ENCODE results near the gene NXT1.

Gene NXT1

GRCh38 chr20:23311947-23312506 lies 38.6 kb upstream of the NXT1 start:
- Histone ChIP-seq H3K36me3 (no peaks in the 10 kb centered on the region), H3K27me3 (ENCODE audit: insufficient read depth, low read depth, severe bottlenecking) (peaks cover 79% of the 10 kb centered on the region), H3K9me3 (ENCODE audit: severe bottlenecking) (no peaks in the 10 kb centered on the region), H3K27ac (no peak overlapping the region), H3K4me3 (ENCODE audit: low read depth, low read length) (no peak overlapping the region)
- no peak for TF ChIP-seq CTCF (IDR thresholded peaks at IDR 0.05; ENCODE audit: low read depth, low read length)
- DNase-seq = no peak

- TF ChIP-seq CTCF (IDR thresholded peaks at IDR 0.05; ENCODE audit: low read depth, low read length) = no peak
- no peak for DNase-seq
- no peak overlapping the region for H3K27ac ChIP-seq
- peaks cover 85% of the 10 kb centered on the region for H3K27me3 ChIP-seq (ENCODE audit: insufficient read depth, low read depth, severe bottlenecking)
- no peaks in the 10 kb centered on the region for H3K9me3 ChIP-seq (ENCODE audit: severe bottlenecking)
- no peaks in the 10 kb centered on the region for H3K36me3 ChIP-seq
- no peak overlapping the region for H3K4me3 ChIP-seq (ENCODE audit: low read depth, low read length)
Measured at GRCh38 chr20:23313271-23313670, 37.3 kb upstream of the NXT1 start.

GRCh38 chr20:23314699-23315098 lies 35.9 kb upstream of the NXT1 start:
- H3K4me3 ChIP-seq (ENCODE audit: low read depth, low read length) = no peak overlapping the region
- TF ChIP-seq CTCF (IDR thresholded peaks at IDR 0.05; ENCODE audit: low read depth, low read length) = no peak
- H3K27ac ChIP-seq = no peak overlapping the region
- H3K27me3 ChIP-seq (ENCODE audit: insufficient read depth, low read depth, severe bottlenecking) = peaks cover 83% of the 10 kb centered on the region
- no peaks in the 10 kb centered on the region for H3K9me3 ChIP-seq (ENCODE audit: severe bottlenecking)
- no peak for DNase-seq
- H3K36me3 ChIP-seq = no peaks in the 10 kb centered on the region

GRCh38 chr20:23315099-23315498 lies 35.5 kb upstream of the NXT1 start:
- Histone ChIP-seq H3K4me3 (ENCODE audit: low read depth, low read length) (no peak overlapping the region), H3K36me3 (no peaks in the 10 kb centered on the region), H3K9me3 (ENCODE audit: severe bottlenecking) (no peaks in the 10 kb centered on the region), H3K27me3 (ENCODE audit: insufficient read depth, low read depth, severe bottlenecking) (peaks cover 81% of the 10 kb centered on the region), H3K27ac (no peak overlapping the region)
- TF ChIP-seq CTCF (IDR thresholded peaks at IDR 0.05; ENCODE audit: low read depth, low read length) = no peak
- no peak for DNase-seq

- H3K4me3 ChIP-seq (ENCODE audit: low read depth, low read length) = no peak overlapping the region
- no peak for DNase-seq
- H3K27me3 ChIP-seq (ENCODE audit: insufficient read depth, low read depth, severe bottlenecking) = peaks cover 84% of the 10 kb centered on the region
- H3K36me3 ChIP-seq = no peaks in the 10 kb centered on the region
- TF ChIP-seq CTCF (IDR thresholded peaks at IDR 0.05; ENCODE audit: low read depth, low read length) = no peak
- peaks cover 7% of the 10 kb centered on the region for H3K9me3 ChIP-seq (ENCODE audit: severe bottlenecking)
- H3K27ac ChIP-seq = no peak overlapping the region
Measured at GRCh38 chr20:23316626-23317025, 34.0 kb upstream of the NXT1 start.

- H3K27me3 ChIP-seq (ENCODE audit: insufficient read depth, low read depth, severe bottlenecking) = peaks cover 83% of the 10 kb centered on the region
- H3K27ac ChIP-seq = no peak overlapping the region
- no peak for DNase-seq
- peaks cover 7% of the 10 kb centered on the region for H3K9me3 ChIP-seq (ENCODE audit: severe bottlenecking)
- H3K36me3 ChIP-seq = no peaks in the 10 kb centered on the region
- no peak for TF ChIP-seq CTCF (IDR thresholded peaks at IDR 0.05; ENCODE audit: low read depth, low read length)
- no peak overlapping the region for H3K4me3 ChIP-seq (ENCODE audit: low read depth, low read length)
Measured at GRCh38 chr20:23317081-23317480, 33.5 kb upstream of the NXT1 start.
